Measurements from ENCODE around the gene CASTOR2.

CASTOR2 gene

DNA sequence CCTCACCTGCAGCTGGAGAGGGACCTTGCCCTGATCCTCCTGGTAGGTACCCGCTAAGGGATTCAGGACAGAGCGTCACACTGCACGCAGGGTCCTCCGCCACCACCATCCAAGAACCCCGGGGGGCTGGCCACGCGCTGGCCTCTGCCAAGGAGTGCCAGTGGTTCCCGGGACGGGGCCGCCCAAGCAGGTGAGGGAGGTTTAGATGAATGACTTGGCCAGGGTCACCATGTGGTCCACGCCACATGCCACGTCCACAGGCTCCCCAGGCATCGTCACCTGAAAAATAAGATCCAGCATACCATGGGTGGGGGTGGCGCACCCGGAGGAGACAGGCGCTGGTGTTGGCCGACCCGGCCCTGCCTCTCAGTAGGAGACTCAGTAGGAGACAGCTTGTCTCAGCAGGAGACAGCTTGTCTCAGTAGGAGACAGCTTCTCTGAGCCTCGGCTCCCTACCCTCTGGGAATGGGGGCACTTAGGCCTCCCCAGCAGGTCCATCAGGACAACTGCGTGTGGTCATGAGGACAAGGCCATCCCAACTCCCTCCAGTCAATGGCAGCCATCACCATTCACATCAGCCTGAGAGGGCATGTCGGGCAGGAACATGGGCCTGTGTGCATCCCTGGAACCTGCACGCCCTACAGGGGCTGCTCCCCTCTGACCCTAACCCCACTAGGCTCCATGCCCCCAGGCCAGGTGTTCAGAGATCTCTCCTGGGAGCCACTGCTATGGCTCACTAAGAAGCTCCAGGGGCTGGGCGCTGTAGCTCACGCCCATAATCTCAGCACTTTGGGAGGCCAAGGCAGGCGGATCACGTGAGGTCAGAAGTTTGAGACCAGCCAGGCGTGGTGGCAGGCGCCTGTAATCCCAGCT, 78.6 kb downstream of the CASTOR2 start:
- H2AFZ ChIP-seq (ENCODE audit: low read depth) = no peak overlapping the region
- no peaks in the 10 kb centered on the region for H4K20me1 ChIP-seq (ENCODE audit: insufficient read depth)
- no peak overlapping the region for H3K4me3 ChIP-seq (IDR thresholded peaks at IDR 0.05; ENCODE audit: insufficient read depth, low read depth, low read length)
- peaks cover 19% of the 10 kb centered on the region for H3K4me1 ChIP-seq (ENCODE audit: low read depth, poor library complexity, severe bottlenecking)
- H3K79me2 ChIP-seq (ENCODE audit: insufficient read depth, low read depth) = no peaks in the 10 kb centered on the region
- no peak overlapping the region for H3K9ac ChIP-seq
- H3K27me3 ChIP-seq (ENCODE audit: insufficient read depth, low read depth) = no peaks in the 10 kb centered on the region
- H3K36me3 ChIP-seq (ENCODE audit: insufficient read depth) = no peaks in the 10 kb centered on the region
- H3K27ac ChIP-seq = no peak overlapping the region
- no peak overlapping the region for H3K4me2 ChIP-seq
- no peak for TF ChIP-seq CTCF (conservative IDR thresholded peaks at IDR 0.05; ENCODE audit: low read depth, low read length)

- Histone ChIP-seq H3K4me3 (IDR thresholded peaks at IDR 0.05; ENCODE audit: insufficient read depth, low read depth, low read length) (no peak overlapping the region), H4K20me1 (ENCODE audit: insufficient read depth) (no peaks in the 10 kb centered on the region), H3K4me2 (no peak overlapping the region), H3K4me1 (ENCODE audit: low read depth, poor library complexity, severe bottlenecking) (peaks cover 10% of the 10 kb centered on the region), H3K9ac (no peak overlapping the region), H3K79me2 (ENCODE audit: insufficient read depth, low read depth) (no peaks in the 10 kb centered on the region), H3K27ac (no peak overlapping the region), H2AFZ (ENCODE audit: low read depth) (no peak overlapping the region), H3K27me3 (ENCODE audit: insufficient read depth, low read depth) (no peaks in the 10 kb centered on the region), H3K36me3 (ENCODE audit: insufficient read depth) (no peaks in the 10 kb centered on the region)
- no peak for TF ChIP-seq CTCF (conservative IDR thresholded peaks at IDR 0.05; ENCODE audit: low read depth, low read length)
These were observed 81.4 kb downstream of the CASTOR2 start for GRCh38 chr7:75045881-75046280.

DNA sequence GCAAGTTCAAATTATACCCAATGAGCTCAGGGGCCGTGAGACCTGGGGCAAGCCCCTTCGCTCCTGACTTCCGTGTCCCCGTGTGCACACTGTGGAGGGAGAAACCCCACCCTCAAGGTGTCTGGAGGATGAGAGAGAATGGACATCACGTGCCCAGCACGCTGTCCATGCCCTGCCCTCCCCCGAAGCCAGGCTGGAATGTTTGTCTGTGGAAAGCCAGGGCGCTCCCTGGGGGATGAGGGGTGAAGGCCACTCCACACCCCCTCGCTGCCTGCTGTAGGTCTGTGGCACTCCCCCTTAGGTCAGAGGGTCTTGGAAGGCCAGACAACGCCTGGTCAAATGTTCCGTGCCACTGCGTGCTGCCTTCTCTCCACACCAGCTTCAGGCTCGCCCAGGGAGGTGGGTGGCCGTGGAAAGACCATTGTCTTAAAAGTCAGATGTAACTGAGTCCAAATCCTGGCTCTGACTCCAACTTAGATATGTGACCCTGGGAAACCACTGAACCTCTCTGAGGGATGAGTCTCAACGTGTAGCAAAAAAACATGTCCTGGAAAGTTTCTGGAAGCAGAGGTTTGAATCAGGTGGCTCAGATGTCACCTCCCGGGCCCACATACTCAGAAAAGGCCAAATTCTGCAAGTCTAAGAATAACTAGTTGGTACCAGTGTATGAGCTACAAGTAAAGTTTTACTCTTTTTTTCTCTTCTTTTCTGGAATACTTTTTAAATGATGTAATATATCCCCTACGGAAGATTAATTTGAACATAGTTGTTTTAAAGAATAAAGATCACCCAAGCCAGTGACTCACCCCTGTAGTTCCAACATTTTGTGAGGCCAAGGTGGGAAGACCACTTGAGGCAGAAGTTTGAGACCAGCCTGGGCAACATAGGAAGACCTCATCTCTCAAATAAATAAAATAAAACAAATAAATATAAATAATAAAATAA, 84.2 kb downstream of the CASTOR2 start:
- Histone ChIP-seq H3K4me2 (no peak overlapping the region), H3K27ac (no peak overlapping the region), H3K4me3 (IDR thresholded peaks at IDR 0.05; ENCODE audit: insufficient read depth, low read depth, low read length) (no peak overlapping the region), H2AFZ (ENCODE audit: low read depth) (no peak overlapping the region), H3K36me3 (ENCODE audit: insufficient read depth) (no peaks in the 10 kb centered on the region), H3K4me1 (ENCODE audit: low read depth, poor library complexity, severe bottlenecking) (peaks cover 9% of the 10 kb centered on the region), H3K9ac (no peak overlapping the region), H3K79me2 (ENCODE audit: insufficient read depth, low read depth) (no peaks in the 10 kb centered on the region), H3K27me3 (ENCODE audit: insufficient read depth, low read depth) (no peaks in the 10 kb centered on the region), H4K20me1 (ENCODE audit: insufficient read depth) (no peaks in the 10 kb centered on the region)
- no peak for TF ChIP-seq CTCF (conservative IDR thresholded peaks at IDR 0.05; ENCODE audit: low read depth, low read length)

GRCh38 chr7:75049817-75050216, 85.3 kb downstream of the CASTOR2 start:
- Histone ChIP-seq H4K20me1 (ENCODE audit: insufficient read depth) (no peaks in the 10 kb centered on the region), H3K27ac (no peak overlapping the region), H3K9ac (no peak overlapping the region), H3K79me2 (ENCODE audit: insufficient read depth, low read depth) (no peaks in the 10 kb centered on the region), H3K27me3 (ENCODE audit: insufficient read depth, low read depth) (no peaks in the 10 kb centered on the region), H3K36me3 (ENCODE audit: insufficient read depth) (no peaks in the 10 kb centered on the region), H3K4me1 (ENCODE audit: low read depth, poor library complexity, severe bottlenecking) (peaks cover 9% of the 10 kb centered on the region), H2AFZ (ENCODE audit: low read depth) (no peak overlapping the region), H3K4me3 (IDR thresholded peaks at IDR 0.05; ENCODE audit: insufficient read depth, low read depth, low read length) (no peak overlapping the region), H3K4me2 (no peak overlapping the region)
- no peak for TF ChIP-seq CTCF (conservative IDR thresholded peaks at IDR 0.05; ENCODE audit: low read depth, low read length)
